HepG2 (cell line): ENCODE results near the gene RPL41. TPM values are rescaled to one million over a fixed set of nuclear protein-coding genes. Genes with fewer than 3 reads are reported as not detected.
A peak's percentile ranks its signal among the peaks of the same experiment; 100 is the strongest.

Experiments
- GFI1 ChIP-seq: sonication (generic); formaldehyde crosslinking; IDR thresholded peaks from 2 replicates; pipeline ENCODE4 v1.5.0; 2020; ENCODE audit warnings: missing genetic modification reagents, mild to moderate bottlenecking, borderline replicate concordance
- HDAC6 ChIP-seq: fragments of 200-600 bp; sonication (generic); IDR thresholded peaks from 2 replicates; pipeline ENCODE4 v1.7.0; 2017; ENCODE audit warnings: mild to moderate bottlenecking, antibody characterized with exemption, low read length, low read depth
- KDM4B ChIP-seq: sonication (generic); formaldehyde crosslinking; IDR thresholded peaks from 2 replicates; pipeline ENCODE4 v1.4.0; 2020; ENCODE audit warnings: missing genetic modification reagents
- MEIS2 ChIP-seq: sonication (generic); formaldehyde crosslinking; IDR thresholded peaks from 2 replicates; pipeline ENCODE4 v1.9.0; 2021; ENCODE audit warnings: mild to moderate bottlenecking, missing genetic modification reagents
- NR2F1 ChIP-seq, 2 experiments: fragments of 450-650 bp in 1 of 2; formaldehyde crosslinking in 1 of 2; IDR thresholded peaks; 2 replicates each; pipeline versions ENCODE4 v1.5.0 to v1.6.1; 2016 to 2020; ENCODE audit warnings: mild to moderate bottlenecking in 1 of 2, missing compliant biosample characterization in 1 of 2, missing genetic modification reagents in 1 of 2, moderate library complexity in 1 of 2
- PITX1 ChIP-seq: sonication (generic); formaldehyde crosslinking; IDR thresholded peaks from 2 replicates; pipeline ENCODE4 v1.5.1; 2020; ENCODE audit warnings: mild to moderate bottlenecking, missing genetic modification reagents
- SP4 ChIP-seq: sonication (generic); formaldehyde crosslinking; IDR thresholded peaks from 2 replicates; pipeline ENCODE4 v1.8.1; 2023; ENCODE audit warnings: mild to moderate bottlenecking, missing genetic modification reagents
- TBL1XR1 ChIP-seq: fragments of 150-350 bp; IDR thresholded peaks from 2 replicates; pipeline ENCODE4 v1.6.1; 2014; ENCODE audit warnings: borderline replicate concordance, low read length; ENCODE audit not compliant: partially characterized antibody
- ZNF432 ChIP-seq: sonication (generic); formaldehyde crosslinking; IDR thresholded peaks from 2 replicates; pipeline ENCODE4 v1.5.0; 2020; ENCODE audit warnings: missing genetic modification reagents, mild to moderate bottlenecking, borderline replicate concordance
- ZNF672 ChIP-seq: sonication (generic); formaldehyde crosslinking; IDR thresholded peaks from 2 replicates; pipeline ENCODE4 v1.8.1; 2022; ENCODE audit warnings: missing genetic modification reagents
- ZNF780A ChIP-seq: sonication (generic); formaldehyde crosslinking; IDR thresholded peaks from 2 replicates; pipeline ENCODE4 v1.8.0; 2022; ENCODE audit warnings: mild to moderate bottlenecking, missing genetic modification reagents, moderate library complexity
- polyA plus RNA-seq, 8 experiments: library from polyadenylated mRNA; depleted of rRNA in 3 of 8; stranded (reverse) in 7 of 8; unstranded in 1 of 8; fragments of >200 nt; fragmentation: Illumina TruSeq in 4 of 8; extraction: Trizol in 4 of 8; gene quantifications; 2 replicates each; pipeline versions ENCODE4 v1.2.1 to v1.2.3, GENCODE V29; 2011 to 2016; ENCODE audit warnings: low read depth in 4 of 8, missing spikeins in 1 of 8, mixed read lengths in 1 of 8; ENCODE audit not compliant: insufficient read depth in 1 of 8
- total RNA-seq, 5 experiments: library from RNA; depleted of rRNA; stranded (reverse); fragments of >200 nt; fragmentation: Illumina TruSeq; extraction: Trizol; gene quantifications; 2 replicates each; pipeline ENCODE4 v1.2.3, GENCODE V29; 2016; ENCODE audit warnings: low read depth in 1 of 5
- TF ChIP-seq, protein P1 (sequence below): sonication (generic); formaldehyde crosslinking; IDR thresholded peaks from 2 replicates; pipeline ENCODE4 v1.5.0; 2020; ENCODE audit warnings: mild to moderate bottlenecking, missing genetic modification reagents, moderate library complexity
- TF ChIP-seq, protein P2 (sequence below): IDR thresholded peaks from 2 replicates; pipeline ENCODE4 v1.6.1; 2016
- TF ChIP-seq, protein P3 (sequence below): sonication (generic); formaldehyde crosslinking; IDR thresholded peaks from 2 replicates; pipeline ENCODE4 v1.8.1; 2023; ENCODE audit warnings: mild to moderate bottlenecking, moderate library complexity, missing genetic modification reagents
- TF ChIP-seq, protein P4 (sequence below): IDR thresholded peaks from 2 replicates; pipeline ENCODE4 v1.6.1; 2012; ENCODE audit warnings: inconsistent platforms
- TF ChIP-seq, protein P5 (sequence below): sonication (generic); formaldehyde crosslinking; IDR thresholded peaks from 2 replicates; pipeline ENCODE4 v1.5.0; 2020; ENCODE audit warnings: missing genetic modification reagents, mild to moderate bottlenecking, borderline replicate concordance
- TF ChIP-seq, protein P6 (sequence below): sonication (generic); formaldehyde crosslinking; IDR thresholded peaks from 2 replicates; pipeline ENCODE4 v1.4.0; 2020; ENCODE audit warnings: missing genetic modification reagents
- TF ChIP-seq, protein P7 (sequence below): sonication (generic); formaldehyde crosslinking; IDR thresholded peaks from 2 replicates; pipeline ENCODE4 v1.8.0; 2022; ENCODE audit warnings: mild to moderate bottlenecking, missing genetic modification reagents, moderate library complexity
- TF ChIP-seq, protein P8 (sequence below): sonication (generic); formaldehyde crosslinking; IDR thresholded peaks from 2 replicates; pipeline ENCODE4 v1.5.0; 2020; ENCODE audit warnings: mild to moderate bottlenecking, missing genetic modification reagents

The RPL41 gene
- total and polyA plus RNA-seq, 2 of the 13 experiments (the other 11 are each of a cell fraction or from before 2014, with no cell fraction given), result 4,012 to 7,670 TPM

DNA sequence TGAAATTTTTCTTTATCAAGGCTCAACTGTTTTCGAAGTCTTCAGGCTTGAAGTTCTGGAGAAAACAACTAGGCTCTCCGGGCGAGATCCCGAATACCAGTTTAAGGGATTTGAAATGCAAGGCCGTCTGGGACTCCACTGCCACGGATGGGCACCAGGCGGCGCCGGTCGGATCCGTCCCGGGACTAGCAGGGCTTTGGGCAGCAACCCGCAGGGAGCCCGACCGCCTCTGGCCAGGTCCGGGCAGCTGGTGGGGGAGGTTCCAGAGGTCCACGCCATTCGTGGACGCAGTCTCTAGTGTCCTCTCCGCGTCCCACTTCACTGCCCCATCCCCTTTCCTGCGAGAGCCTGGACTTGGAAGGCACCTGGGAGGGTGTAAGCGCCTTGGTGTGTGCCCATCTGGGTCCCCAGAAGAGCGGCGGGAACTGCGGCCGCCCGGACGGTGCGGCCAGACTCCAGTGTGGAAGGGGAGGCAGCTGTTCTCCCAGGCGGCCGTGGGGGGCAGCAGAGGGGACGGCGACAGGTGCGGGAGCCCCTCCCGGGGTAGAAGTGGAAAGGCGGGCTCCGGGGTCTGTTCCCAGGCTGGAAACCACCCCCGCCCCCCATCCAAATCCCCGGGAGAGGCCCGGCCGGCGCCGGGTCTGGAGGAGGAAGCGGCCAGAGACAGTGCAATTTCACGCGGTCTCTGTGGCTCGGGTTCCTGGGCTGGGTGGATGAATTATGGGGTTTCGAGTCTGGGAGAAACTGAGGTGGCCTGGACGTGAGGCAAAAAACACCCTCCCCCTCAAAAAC is 37.3 kb upstream of the RPL41 start (continued):
- no peak for TF ChIP-seq NR2F1 (CRISPR knock-in tag; IDR thresholded peaks at IDR 0.05)
- peak; percentile 36; the same call in 1 of the 2 replicates for TF ChIP-seq GFI1 (CRISPR knock-in tag)
- TF ChIP-seq HDAC6, result no peak
- no peak for TF ChIP-seq TBL1XR1
- TF ChIP-seq, protein P1, sequence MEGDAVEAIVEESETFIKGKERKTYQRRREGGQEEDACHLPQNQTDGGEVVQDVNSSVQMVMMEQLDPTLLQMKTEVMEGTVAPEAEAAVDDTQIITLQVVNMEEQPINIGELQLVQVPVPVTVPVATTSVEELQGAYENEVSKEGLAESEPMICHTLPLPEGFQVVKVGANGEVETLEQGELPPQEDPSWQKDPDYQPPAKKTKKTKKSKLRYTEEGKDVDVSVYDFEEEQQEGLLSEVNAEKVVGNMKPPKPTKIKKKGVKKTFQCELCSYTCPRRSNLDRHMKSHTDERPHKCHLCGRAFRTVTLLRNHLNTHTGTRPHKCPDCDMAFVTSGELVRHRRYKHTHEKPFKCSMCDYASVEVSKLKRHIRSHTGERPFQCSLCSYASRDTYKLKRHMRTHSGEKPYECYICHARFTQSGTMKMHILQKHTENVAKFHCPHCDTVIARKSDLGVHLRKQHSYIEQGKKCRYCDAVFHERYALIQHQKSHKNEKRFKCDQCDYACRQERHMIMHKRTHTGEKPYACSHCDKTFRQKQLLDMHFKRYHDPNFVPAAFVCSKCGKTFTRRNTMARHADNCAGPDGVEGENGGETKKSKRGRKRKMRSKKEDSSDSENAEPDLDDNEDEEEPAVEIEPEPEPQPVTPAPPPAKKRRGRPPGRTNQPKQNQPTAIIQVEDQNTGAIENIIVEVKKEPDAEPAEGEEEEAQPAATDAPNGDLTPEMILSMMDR (CRISPR knock-in tag), result peak; percentile 83
- TF ChIP-seq, protein P2, sequence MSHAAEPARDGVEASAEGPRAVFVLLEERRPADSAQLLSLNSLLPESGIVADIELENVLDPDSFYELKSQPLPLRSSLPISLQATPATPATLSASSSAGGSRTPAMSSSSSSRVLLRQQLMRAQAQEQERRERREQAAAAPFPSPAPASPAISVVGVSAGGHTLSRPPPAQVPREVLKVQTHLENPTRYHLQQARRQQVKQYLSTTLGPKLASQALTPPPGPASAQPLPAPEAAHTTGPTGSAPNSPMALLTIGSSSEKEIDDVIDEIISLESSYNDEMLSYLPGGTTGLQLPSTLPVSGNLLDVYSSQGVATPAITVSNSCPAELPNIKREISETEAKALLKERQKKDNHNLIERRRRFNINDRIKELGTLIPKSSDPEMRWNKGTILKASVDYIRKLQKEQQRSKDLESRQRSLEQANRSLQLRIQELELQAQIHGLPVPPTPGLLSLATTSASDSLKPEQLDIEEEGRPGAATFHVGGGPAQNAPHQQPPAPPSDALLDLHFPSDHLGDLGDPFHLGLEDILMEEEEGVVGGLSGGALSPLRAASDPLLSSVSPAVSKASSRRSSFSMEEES (CRISPR knock-in tag), result no peak
- no peak for TF ChIP-seq ZNF780A (CRISPR knock-in tag)
- TF ChIP-seq, protein P3, sequence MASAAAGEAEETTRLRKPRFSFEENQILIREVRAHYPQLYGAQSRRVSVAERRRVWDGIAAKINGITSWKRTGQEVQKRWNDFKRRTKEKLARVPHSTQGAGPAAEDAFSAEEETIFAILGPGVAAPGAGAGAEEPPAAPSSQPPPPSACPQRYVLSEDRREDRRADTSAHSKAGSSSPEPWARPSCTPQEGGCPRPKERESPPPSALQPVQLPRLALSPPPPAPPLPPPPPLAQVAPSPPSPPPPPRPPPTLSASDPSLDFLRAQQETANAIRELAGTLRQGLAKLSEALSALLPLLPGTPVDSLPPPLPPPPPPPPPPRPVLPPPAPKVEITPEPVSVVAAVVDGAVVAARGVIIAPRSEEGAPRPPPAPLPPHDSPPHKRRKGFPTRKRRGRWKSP (CRISPR knock-in tag), result peak; percentile 52; the same call in 1 of the 2 replicates
- TF ChIP-seq SP4 (CRISPR knock-in tag), result no peak; the same call in 1 of the 2 replicates
- 0 out of 2 replicates have a peak, but pooled peaks have one; percentile 24 for TF ChIP-seq PITX1 (CRISPR knock-in tag)
- TF ChIP-seq, protein P4, sequence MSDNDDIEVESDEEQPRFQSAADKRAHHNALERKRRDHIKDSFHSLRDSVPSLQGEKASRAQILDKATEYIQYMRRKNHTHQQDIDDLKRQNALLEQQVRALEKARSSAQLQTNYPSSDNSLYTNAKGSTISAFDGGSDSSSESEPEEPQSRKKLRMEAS, result no peak
- TF ChIP-seq, protein P5, sequence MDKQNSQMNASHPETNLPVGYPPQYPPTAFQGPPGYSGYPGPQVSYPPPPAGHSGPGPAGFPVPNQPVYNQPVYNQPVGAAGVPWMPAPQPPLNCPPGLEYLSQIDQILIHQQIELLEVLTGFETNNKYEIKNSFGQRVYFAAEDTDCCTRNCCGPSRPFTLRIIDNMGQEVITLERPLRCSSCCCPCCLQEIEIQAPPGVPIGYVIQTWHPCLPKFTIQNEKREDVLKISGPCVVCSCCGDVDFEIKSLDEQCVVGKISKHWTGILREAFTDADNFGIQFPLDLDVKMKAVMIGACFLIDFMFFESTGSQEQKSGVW (CRISPR knock-in tag), result no peak
- TF ChIP-seq, protein P6, sequence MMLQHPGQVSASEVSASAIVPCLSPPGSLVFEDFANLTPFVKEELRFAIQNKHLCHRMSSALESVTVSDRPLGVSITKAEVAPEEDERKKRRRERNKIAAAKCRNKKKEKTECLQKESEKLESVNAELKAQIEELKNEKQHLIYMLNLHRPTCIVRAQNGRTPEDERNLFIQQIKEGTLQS (CRISPR knock-in tag), result 0 out of 2 replicates have a peak, but pooled peaks have one; percentile 11
- no peak for TF ChIP-seq ZNF672 (CRISPR knock-in tag)
- TF ChIP-seq ZNF432 (CRISPR knock-in tag), result no peak
- TF ChIP-seq, protein P7, sequence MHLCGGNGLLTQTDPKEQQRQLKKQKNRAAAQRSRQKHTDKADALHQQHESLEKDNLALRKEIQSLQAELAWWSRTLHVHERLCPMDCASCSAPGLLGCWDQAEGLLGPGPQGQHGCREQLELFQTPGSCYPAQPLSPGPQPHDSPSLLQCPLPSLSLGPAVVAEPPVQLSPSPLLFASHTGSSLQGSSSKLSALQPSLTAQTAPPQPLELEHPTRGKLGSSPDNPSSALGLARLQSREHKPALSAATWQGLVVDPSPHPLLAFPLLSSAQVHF (CRISPR knock-in tag), result no peak
- TF ChIP-seq, protein P8, sequence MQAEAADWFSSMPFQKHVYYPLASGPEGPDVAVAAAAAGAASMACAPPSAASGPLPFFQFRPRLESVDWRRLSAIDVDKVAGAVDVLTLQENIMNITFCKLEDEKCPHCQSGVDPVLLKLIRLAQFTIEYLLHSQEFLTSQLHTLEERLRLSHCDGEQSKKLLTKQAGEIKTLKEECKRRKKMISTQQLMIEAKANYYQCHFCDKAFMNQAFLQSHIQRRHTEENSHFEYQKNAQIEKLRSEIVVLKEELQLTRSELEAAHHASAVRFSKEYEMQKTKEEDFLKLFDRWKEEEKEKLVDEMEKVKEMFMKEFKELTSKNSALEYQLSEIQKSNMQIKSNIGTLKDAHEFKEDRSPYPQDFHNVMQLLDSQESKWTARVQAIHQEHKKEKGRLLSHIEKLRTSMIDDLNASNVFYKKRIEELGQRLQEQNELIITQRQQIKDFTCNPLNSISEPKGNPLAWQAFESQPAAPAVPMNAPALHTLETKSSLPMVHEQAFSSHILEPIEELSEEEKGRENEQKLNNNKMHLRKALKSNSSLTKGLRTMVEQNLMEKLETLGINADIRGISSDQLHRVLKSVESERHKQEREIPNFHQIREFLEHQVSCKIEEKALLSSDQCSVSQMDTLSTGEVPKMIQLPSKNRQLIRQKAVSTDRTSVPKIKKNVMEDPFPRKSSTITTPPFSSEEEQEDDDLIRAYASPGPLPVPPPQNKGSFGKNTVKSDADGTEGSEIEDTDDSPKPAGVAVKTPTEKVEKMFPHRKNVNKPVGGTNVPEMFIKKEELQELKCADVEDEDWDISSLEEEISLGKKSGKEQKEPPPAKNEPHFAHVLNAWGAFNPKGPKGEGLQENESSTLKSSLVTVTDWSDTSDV (CRISPR knock-in tag), result no peak
- peak; percentile 60; the same call in 1 of the 2 replicates for TF ChIP-seq MEIS2
- TF ChIP-seq KDM4B (CRISPR knock-in tag), result peak; percentile 28; the same call in 1 of the 2 replicates
